Activated CD8-positive, alpha-beta T cell treated with anti-CD3 and anti-CD28 coated beads for 36 hours (primary cell): ENCODE data around the gene SPATS2L. TPM values are rescaled to one million over a fixed set of nuclear protein-coding genes. Genes with fewer than 3 reads are reported as not detected.

Experiments
- ATAC-seq: fragments of 200-7000 bp; cut with Tn5 transposase; one replicate; pipeline ENCODE4 v1.10.0; 2021; ENCODE audit warnings: mild to moderate bottlenecking, moderate library complexity
- CTCF ChIA-PET: fragments of 350-600 bp; sonication (Branson Sonifier 250); formaldehyde crosslinking; loops from one replicate; lab custom pipeline; 2021; ENCODE audit warnings: antibody characterized with exemption; lab: Charles Lee
- POLR2A ChIA-PET: fragments of 350-600 bp; sonication (Branson Sonifier 250); formaldehyde crosslinking; loops from one replicate; lab custom pipeline; 2021; ENCODE audit warnings: antibody characterized with exemption; lab: Charles Lee
- DNase-seq: peaks from one replicate; pipeline ENCODE4 v3.0.0-alpha.2; 2020
- H3K27ac Mint-ChIP-seq: one replicate; pipeline ENCODE4 v1.8.0; 2021; ENCODE audit warnings: mild to moderate bottlenecking, mixed read lengths
- H3K27me3 Mint-ChIP-seq: one replicate; pipeline ENCODE4 v1.8.0; 2021; ENCODE audit warnings: mixed read lengths
- H3K36me3 Mint-ChIP-seq: one replicate; pipeline ENCODE4 v1.8.0; 2021; ENCODE audit warnings: low read depth, mixed read lengths
- H3K4me1 Mint-ChIP-seq: one replicate; pipeline ENCODE4 v1.8.0; 2021; ENCODE audit warnings: low read depth, mixed read lengths
- H3K4me3 Mint-ChIP-seq: one replicate; pipeline ENCODE4 v1.8.0; 2021; ENCODE audit warnings: mild to moderate bottlenecking, moderate library complexity, mixed read lengths
- H3K9me3 Mint-ChIP-seq: one replicate; pipeline ENCODE4 v1.8.0; 2021; ENCODE audit warnings: mixed read lengths
- intact Hi-C: fragments of 100-400 bp; cut with micrococcal nuclease; formaldehyde crosslinking; loops from one replicate; pipeline ENCODE4 v1.10.0; 2022
- total RNA-seq, 2 experiments: library from RNA; stranded (reverse); gene quantifications; one replicate each; pipeline ENCODE4 v1.2.3, GENCODE V29; 2021
- TF ChIP-seq, protein P1 (sequence below): fragments of 200-600 bp; IDR thresholded peaks from one replicate; pipeline ENCODE4 v1.8.0; 2022; ENCODE audit warnings: antibody characterized with exemption, mild to moderate bottlenecking

SPATS2L gene
- total RNA-seq, 2 experiments from 2014 or later: 5.7 to 9.0 TPM

DNA sequence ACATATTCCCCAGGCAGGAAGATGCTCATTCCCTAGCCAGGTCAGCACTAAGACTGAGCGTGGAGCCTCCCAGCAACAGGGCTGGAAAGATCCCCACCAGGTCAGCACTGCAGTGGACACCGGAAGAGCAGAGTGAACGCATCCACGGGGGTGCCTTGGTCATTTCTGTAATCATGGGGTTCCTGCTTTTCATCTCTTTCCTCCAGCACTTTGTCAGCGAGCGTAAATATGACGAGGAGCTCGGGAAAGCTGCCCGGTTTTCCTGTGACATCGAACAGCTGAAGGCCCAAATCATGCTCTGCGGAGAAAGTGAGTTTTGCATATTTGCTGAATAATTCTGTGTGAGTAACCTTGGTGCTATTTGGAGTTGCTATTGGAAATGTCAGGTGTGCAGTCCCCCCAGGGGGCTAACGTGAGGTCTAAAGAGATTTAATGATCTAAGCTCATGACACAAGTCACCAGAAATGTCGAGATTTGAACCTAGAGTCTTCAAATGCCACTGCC lies 163.3 kb downstream of the SPATS2L start:
- Mint-ChIP-seq H3K4me1 (peaks cover 44% of the 10 kb centered on the region), H3K9me3 (no peaks in the 10 kb centered on the region), H3K36me3 (no peaks in the 10 kb centered on the region), H3K27ac (no peak overlapping the region), H3K27me3 (no peaks in the 10 kb centered on the region), H3K4me3 (no peak overlapping the region)
- ATAC-seq: no peak
- no peak for DNase-seq
- TF ChIP-seq, protein P1, sequence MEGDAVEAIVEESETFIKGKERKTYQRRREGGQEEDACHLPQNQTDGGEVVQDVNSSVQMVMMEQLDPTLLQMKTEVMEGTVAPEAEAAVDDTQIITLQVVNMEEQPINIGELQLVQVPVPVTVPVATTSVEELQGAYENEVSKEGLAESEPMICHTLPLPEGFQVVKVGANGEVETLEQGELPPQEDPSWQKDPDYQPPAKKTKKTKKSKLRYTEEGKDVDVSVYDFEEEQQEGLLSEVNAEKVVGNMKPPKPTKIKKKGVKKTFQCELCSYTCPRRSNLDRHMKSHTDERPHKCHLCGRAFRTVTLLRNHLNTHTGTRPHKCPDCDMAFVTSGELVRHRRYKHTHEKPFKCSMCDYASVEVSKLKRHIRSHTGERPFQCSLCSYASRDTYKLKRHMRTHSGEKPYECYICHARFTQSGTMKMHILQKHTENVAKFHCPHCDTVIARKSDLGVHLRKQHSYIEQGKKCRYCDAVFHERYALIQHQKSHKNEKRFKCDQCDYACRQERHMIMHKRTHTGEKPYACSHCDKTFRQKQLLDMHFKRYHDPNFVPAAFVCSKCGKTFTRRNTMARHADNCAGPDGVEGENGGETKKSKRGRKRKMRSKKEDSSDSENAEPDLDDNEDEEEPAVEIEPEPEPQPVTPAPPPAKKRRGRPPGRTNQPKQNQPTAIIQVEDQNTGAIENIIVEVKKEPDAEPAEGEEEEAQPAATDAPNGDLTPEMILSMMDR: no peak
- ChIA-PET POLR2A (interaction anchor here (0.7 kb wide), 1 partner anchor 15 kb away, joined by 3 read pairs; no protein-coding TSS in a partner anchor), CTCF (interaction anchor here (0.9 to 4.1 kb wide), 9 partner anchors 8 to 490 kb away, joined by 3 to 50 read pairs (median 6); no protein-coding TSS in a partner anchor)
- intact Hi-C loops: loop anchor here (10.0 kb wide), 1 partner anchor 165 kb away; the partner anchor contains the start of gene SPATS2L

DNA sequence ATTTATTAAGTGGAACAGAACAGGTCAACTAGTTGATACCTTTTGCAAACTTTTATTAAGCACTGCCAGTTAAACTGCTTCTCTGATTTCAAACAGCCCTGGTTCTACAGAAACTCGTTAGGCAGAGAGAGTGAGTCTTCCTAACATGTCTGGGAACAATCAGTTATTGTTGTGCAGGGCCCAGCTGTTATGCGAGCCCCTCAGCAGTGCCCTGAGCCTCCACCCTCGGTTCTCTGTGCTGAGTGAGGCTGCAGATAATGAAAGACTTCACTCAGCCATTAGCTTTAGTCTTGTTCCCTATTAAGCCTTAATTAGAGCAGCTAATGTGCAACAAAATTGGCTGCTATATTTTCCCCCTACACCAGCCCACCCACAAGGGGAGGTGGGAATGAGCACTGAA lies 163.7 kb downstream of the SPATS2L start:
- peaks cover 44% of the 10 kb centered on the region for H3K4me1 Mint-ChIP-seq
- ChIA-PET POLR2A (interaction anchor here (0.6 to 0.7 kb wide), 2 partner anchors 16 to 482 kb away, joined by 3 to 5 read pairs; no protein-coding TSS in a partner anchor), CTCF (interaction anchor here (0.9 to 4.1 kb wide), 11 partner anchors 9 to 491 kb away, joined by 3 to 50 read pairs (median 6); partner anchors contain the start of gene SPATS2L)
- H3K36me3 Mint-ChIP-seq: no peaks in the 10 kb centered on the region
- no peak overlapping the region for H3K27ac Mint-ChIP-seq
- ATAC-seq (no peak), DNase-seq (no peak)
- H3K9me3 Mint-ChIP-seq: no peaks in the 10 kb centered on the region
- TF ChIP-seq, protein P1: no peak
- H3K4me3 Mint-ChIP-seq: no peak overlapping the region
- intact Hi-C loops: no loop called here
- no peaks in the 10 kb centered on the region for H3K27me3 Mint-ChIP-seq

DNA sequence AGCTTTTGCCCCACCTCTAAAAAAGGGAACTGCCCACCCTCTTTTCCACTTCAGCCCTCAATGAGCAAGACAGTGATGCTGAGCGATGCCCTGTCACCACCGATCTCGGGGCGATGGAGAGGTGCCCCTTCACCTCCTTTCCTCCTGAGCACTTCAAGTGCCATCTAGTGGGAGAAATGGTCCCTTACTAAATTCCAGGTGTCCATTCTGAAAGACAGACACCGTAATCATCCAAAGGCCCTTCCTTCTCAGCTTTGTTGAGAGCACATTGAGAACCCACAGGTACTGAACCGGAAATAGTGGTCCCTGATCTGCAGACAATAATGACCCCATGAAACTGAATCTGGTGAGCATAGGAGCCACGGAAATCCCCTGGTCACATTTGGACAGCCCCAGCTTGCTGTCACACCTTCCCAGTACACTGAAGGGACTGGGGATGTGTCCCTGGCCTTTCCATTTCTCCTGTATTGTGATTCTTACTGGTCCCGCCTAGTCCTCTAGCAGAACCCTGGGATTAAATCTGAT lies 164.9 kb downstream of the SPATS2L start:
- no peaks in the 10 kb centered on the region for H3K27me3 Mint-ChIP-seq
- CTCF ChIA-PET: interaction anchor here (0.7 to 4.1 kb wide), 20 partner anchors 8 to 492 kb away, joined by 3 to 50 read pairs (median 5); partner anchors contain the start of gene SPATS2L
- H3K9me3 Mint-ChIP-seq: no peaks in the 10 kb centered on the region
- no peaks in the 10 kb centered on the region for H3K36me3 Mint-ChIP-seq
- TF ChIP-seq, protein P1: peak; percentile 64
- H3K27ac Mint-ChIP-seq: no peak overlapping the region
- H3K4me3 Mint-ChIP-seq: no peak overlapping the region
- peak; percentile 44 for ATAC-seq
- peak; percentile 57 for DNase-seq
- POLR2A ChIA-PET: interaction anchor here (0.6 to 1.4 kb wide), 2 partner anchors 10 to 500 kb away, joined by 3 to 4 read pairs; no protein-coding TSS in a partner anchor
- intact Hi-C loops: no loop called here
- H3K4me1 Mint-ChIP-seq: peaks cover 36% of the 10 kb centered on the region

DNA sequence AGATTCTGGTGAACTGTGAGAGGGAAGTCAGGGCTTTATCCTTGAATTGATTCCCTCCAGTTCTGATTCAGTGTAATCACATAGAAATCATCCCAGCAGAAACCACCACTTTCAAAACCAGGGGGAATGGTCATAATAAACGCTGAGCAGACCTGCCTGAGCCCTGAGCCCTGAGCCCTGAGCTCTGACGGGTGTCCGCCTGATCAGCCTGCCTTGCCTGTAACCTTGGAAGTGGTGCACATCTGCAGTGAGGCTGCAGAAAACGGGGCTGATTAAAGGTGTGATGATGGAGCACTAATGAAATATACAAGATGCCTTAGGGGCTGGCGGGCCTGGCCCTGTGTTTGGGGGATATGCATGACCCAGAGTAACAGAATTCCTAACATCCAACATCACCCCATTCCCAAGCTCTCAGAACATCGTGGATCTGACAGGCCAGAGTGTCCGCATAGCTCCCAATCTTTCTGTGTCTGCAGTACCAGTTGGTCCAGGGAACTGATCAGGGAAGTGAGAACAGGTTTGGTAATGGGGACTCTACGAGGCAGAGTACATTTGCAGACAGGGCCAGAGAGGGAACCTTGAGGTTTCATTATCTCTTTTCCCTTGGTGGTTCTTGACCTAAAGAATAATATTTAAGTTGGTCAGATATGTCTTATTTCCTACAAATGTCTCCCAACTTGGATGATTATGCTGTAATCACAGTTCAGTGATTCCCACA lies 165.6 kb downstream of the SPATS2L start:
- H3K27ac Mint-ChIP-seq: no peak overlapping the region
- TF ChIP-seq, protein P1: no peak
- CTCF ChIA-PET: interaction anchor here (0.7 to 4.1 kb wide), 15 partner anchors 8 to 493 kb away, joined by 3 to 50 read pairs (median 5); partner anchors contain the start of gene SPATS2L

More for the DNA sequence above, 165.6 kb downstream of the SPATS2L start:
- ATAC-seq (no peak), DNase-seq (no peak)
- Mint-ChIP-seq H3K4me3 (no peak overlapping the region), H3K36me3 (no peaks in the 10 kb centered on the region), H3K27me3 (no peaks in the 10 kb centered on the region), H3K9me3 (no peaks in the 10 kb centered on the region), H3K4me1 (peaks cover 30% of the 10 kb centered on the region)
- POLR2A ChIA-PET: interaction anchor here (1.4 kb wide), 1 partner anchor 10 kb away, joined by 4 read pairs; no protein-coding TSS in a partner anchor
- intact Hi-C loops: no loop called here
